ENCODE data around the gene ACTL7B. TPM values are rescaled to one million over a fixed set of nuclear protein-coding genes. Genes with fewer than 3 reads are reported as not detected.

Gene ACTL7B
- polyA plus RNA-seq, 3 donors, result 0.05 TPM; not detected in 2

DNA sequence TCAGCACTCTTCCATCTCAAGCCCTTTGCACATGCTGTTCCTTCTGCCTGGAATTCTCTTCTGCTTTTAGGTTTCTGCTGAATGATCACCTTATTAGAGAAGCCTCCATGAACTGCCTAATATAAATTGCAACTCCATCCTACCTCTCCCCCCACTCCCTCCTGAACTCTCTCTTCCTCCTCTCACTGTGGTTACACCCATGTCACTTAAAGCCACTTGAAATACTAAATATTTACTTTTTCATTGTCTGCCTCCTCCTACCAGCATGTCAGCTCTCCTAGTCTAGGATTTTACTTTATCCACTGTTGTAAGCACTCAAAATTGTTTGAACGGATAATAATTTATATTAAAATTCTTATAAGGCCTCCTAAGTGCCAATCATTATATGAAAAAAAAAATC lies 43.8 kb downstream of the ACTL7B start:
- no CpG with 5 or more reads among the region's 1 CpG for WGBS (ENCODE audit: insufficient coverage)
- intact Hi-C loops (cut with micrococcal nuclease), result no loop called here
- Histone ChIP-seq H3K4me2 (replicated peaks; ENCODE audit: extremely low read depth, low read length, poor library complexity, severe bottlenecking) (no peak overlapping the region), H2AFZ (ENCODE audit: insufficient read depth, low read depth, low read length, poor library complexity, severe bottlenecking) (no peak overlapping the region), H3K4me1 (ENCODE audit: control insufficient read depth in 1 of 2, insufficient read depth in 2 of 2, low read length in 2 of 2) (peaks cover 20 to 21% of the 10 kb centered on the region in 2 donors), H4K20me1 (ENCODE audit: insufficient read depth, low read length) (no peaks in the 10 kb centered on the region), H3K79me2 (ENCODE audit: insufficient read depth, low read length) (no peaks in the 10 kb centered on the region), H3K27me3 (ENCODE audit: control insufficient read depth in 2 of 2, insufficient read depth in 2 of 2, low read length in 2 of 2) (no peaks in the 10 kb centered on the region), H3K4me3 (replicated peaks in 1 of 3; ENCODE audit: low read depth in 2 of 3, low read length in 3 of 3) (no peak overlapping the region), H3K36me3 (replicated peaks in 1 of 2; ENCODE audit: control insufficient read depth in 1 of 2, insufficient read depth in 2 of 2, low read length in 2 of 2) (no peaks in the 10 kb centered on the region), H3K9me3 (replicated peaks in 1 of 2; ENCODE audit: control insufficient read depth in 1 of 2, insufficient read depth in 1 of 2, low read length in 2 of 2) (no peaks in the 10 kb centered on the region), H3K9ac (ENCODE audit: insufficient read depth, low read length, poor library complexity, severe bottlenecking) (no peak overlapping the region), H3K27ac (ENCODE audit: low read depth in 1 of 2, low read length in 2 of 2) (no peak overlapping the region)
- Mint-ChIP-seq H3K27me3 (ENCODE audit: low read depth in 3 of 3) (peaks cover 0 to 3% (median 2%) of the 10 kb centered on the region in 3 donors), H3K27ac (peak overlapping the region in 1 of 7 donors; percentile 12), H3K4me3 (no peak overlapping the region), H3K36me3 (no peaks in the 10 kb centered on the region), H3K9me3 (peaks cover 0 to 3% (median 0%) of the 10 kb centered on the region in 7 donors), H3K4me1 (peaks cover 20% of the 10 kb centered on the region)
- TF ChIP-seq, protein P1, sequence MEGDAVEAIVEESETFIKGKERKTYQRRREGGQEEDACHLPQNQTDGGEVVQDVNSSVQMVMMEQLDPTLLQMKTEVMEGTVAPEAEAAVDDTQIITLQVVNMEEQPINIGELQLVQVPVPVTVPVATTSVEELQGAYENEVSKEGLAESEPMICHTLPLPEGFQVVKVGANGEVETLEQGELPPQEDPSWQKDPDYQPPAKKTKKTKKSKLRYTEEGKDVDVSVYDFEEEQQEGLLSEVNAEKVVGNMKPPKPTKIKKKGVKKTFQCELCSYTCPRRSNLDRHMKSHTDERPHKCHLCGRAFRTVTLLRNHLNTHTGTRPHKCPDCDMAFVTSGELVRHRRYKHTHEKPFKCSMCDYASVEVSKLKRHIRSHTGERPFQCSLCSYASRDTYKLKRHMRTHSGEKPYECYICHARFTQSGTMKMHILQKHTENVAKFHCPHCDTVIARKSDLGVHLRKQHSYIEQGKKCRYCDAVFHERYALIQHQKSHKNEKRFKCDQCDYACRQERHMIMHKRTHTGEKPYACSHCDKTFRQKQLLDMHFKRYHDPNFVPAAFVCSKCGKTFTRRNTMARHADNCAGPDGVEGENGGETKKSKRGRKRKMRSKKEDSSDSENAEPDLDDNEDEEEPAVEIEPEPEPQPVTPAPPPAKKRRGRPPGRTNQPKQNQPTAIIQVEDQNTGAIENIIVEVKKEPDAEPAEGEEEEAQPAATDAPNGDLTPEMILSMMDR (IDR thresholded peaks at IDR 0.05), result no peak
- DNase-seq, result no peak

- H3K36me3 Mint-ChIP-seq, result no peaks in the 10 kb centered on the region
- H3K9me3 ChIP-seq (replicated peaks in 1 of 2; ENCODE audit: control insufficient read depth in 1 of 2, insufficient read depth in 1 of 2, low read length in 2 of 2), result no peaks in the 10 kb centered on the region
- H3K4me1 ChIP-seq (ENCODE audit: control insufficient read depth in 1 of 2, insufficient read depth in 2 of 2, low read length in 2 of 2), result peaks cover 5 to 8% of the 10 kb centered on the region in 2 donors
- no peaks in the 10 kb centered on the region for H3K36me3 ChIP-seq (replicated peaks in 1 of 2; ENCODE audit: control insufficient read depth in 1 of 2, insufficient read depth in 2 of 2, low read length in 2 of 2)
- peaks cover 0 to 3% (median 0%) of the 10 kb centered on the region in 7 donors for H3K9me3 Mint-ChIP-seq
- DNase-seq, result no peak
- no peaks in the 10 kb centered on the region for H3K79me2 ChIP-seq (ENCODE audit: insufficient read depth, low read length)
- no peak overlapping the region for H3K27ac Mint-ChIP-seq
- WGBS (ENCODE audit: insufficient coverage), result 86% methylated on average over 1 of the region's 3 CpGs
- H2AFZ ChIP-seq (ENCODE audit: insufficient read depth, low read depth, low read length, poor library complexity, severe bottlenecking), result no peak overlapping the region
- no peak overlapping the region for H3K27ac ChIP-seq (ENCODE audit: low read depth in 1 of 2, low read length in 2 of 2)
- no peak overlapping the region for H3K4me2 ChIP-seq (replicated peaks; ENCODE audit: extremely low read depth, low read length, poor library complexity, severe bottlenecking)
- no peak overlapping the region for H3K4me3 ChIP-seq (replicated peaks in 1 of 3; ENCODE audit: low read depth in 2 of 3, low read length in 3 of 3)
- TF ChIP-seq, protein P1 (IDR thresholded peaks at IDR 0.05), result no peak
- H3K27me3 Mint-ChIP-seq (ENCODE audit: low read depth in 3 of 3), result peaks cover 0 to 5% (median 2%) of the 10 kb centered on the region in 3 donors
- no peak overlapping the region for H3K4me3 Mint-ChIP-seq
- H3K27me3 ChIP-seq (ENCODE audit: control insufficient read depth in 2 of 2, insufficient read depth in 2 of 2, low read length in 2 of 2), result no peaks in the 10 kb centered on the region
- intact Hi-C loops (cut with micrococcal nuclease), result no loop called here
- no peak overlapping the region for H3K9ac ChIP-seq (ENCODE audit: insufficient read depth, low read length, poor library complexity, severe bottlenecking)
- H3K4me1 Mint-ChIP-seq, result peaks cover 10% of the 10 kb centered on the region
- H4K20me1 ChIP-seq (ENCODE audit: insufficient read depth, low read length), result no peaks in the 10 kb centered on the region
These were observed 46.5 kb downstream of the ACTL7B start for GRCh38 chr9:108809269-108809668.

Small RNA genes lying within 50 kb of the gene (small RNA-seq; reads per million reads assigned to genes)
- not detected for gene AL359692.1 (ENCODE audit: insufficient read length, low read depth)

Other genes with a start within 250 kb of the ACTL7B start
- not detected for gene ACTL7A, start 6.3 kb upstream of the ACTL7B start, polyA plus RNA-seq
- 10 to 100 TPM in 2 of 3 donors, 1 to 10 TPM in 1; 7.9 to 12.2 (median 11.1) TPM for gene ELP1, start 78.1 kb upstream of the ACTL7B start, polyA plus RNA-seq
- gene ABITRAM, start 78.4 kb upstream of the ACTL7B start, polyA plus RNA-seq, result 10 to 100 TPM; 15.9 to 27.5 (median 16.1) TPM
- under 1 TPM; 0.10 to 0.39 (median 0.25) TPM for gene CTNNAL1, start 157.5 kb upstream of the ACTL7B start, polyA plus RNA-seq

Data from CD14-positive monocyte (primary cell).